GM21360 (cell line): ENCODE results near the gene KCNH4.
"Not testable (repeated sequence)": the region's sequence is repeated elsewhere in the genome, so short reads cannot be mapped to it uniquely, and the experiment has no call there.

Experiments
- ATAC-seq: cut with Tn5 transposase; IDR thresholded peaks from one replicate; pipeline ENCODE4 v1.9.1; 2021; ENCODE audit warnings: mild to moderate bottlenecking, moderate library complexity; ENCODE audit not compliant: unreplicated experiment

The KCNH4 gene

GRCh38 chr17:42140690-42141089 lies 40.3 kb downstream of the KCNH4 start:
- ATAC-seq, result not testable (repeated sequence)

- no peak for ATAC-seq
These were observed 42.0 kb downstream of the KCNH4 start for GRCh38 chr17:42138749-42139492.

DNA sequence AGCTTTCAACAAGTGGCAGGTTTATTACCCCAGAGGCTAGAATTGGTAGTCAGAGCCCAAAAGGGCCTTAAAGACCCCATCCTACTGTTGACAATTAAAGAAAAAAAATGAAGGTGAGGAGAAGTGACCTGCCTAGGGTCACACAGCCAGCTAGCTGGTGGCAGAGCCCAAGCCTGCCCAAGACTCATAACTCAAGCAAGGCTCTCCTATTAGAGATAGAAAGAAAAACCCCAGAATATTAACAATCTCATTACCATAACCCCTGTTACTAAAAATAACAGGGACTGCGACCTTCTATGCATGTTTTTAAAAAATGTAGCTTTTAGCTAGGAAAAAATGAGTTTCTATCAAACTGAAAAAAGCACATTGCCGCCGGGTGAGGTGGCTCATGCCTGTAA lies 44.3 kb downstream of the KCNH4 start:
- no peak for ATAC-seq

DNA sequence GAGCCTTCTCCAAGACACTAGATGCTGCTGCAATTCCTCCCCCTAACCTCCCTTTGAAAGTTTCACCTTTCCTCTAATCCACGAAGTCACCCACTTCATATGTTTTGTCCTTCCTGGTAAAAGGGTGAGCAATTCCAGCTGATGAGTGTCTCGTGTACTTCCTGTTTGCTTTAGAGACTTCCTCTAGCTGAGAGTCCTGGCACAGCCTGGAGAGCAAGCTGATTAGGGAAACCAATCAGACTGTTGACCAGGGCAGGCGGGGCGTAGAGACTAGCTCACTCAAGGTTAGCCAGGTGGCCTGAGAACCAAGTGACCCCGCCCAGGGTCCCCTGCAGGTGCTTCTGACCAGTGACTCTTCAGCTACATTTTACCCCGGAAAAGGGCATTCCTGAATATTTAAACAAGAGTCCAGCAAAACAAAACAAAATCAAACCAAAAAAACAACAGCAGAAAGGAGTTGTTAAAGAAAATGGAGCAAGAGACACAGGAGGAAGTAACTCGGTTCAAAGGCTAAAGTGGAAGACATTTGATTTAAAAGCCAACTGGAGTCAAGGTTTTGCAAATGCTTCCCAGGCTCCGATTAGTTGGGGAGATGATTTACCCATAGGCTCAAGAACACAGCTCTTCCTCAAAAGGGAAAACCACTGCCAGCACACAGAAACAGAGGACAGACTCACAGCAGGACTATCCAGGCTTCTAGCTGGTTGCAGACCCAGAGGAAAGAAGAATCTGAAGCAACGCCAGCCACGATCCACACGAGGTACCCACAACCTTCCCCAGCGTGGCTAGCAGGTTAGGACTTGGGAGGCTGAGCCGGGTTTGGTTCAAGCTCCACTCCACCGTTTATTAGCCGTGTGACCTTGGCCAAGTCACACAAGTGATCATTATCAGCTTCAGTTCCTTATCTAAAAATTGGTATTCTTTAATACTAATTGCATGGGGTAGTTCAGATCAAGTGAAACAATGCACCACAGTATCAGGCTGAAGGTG lies 45.0 kb downstream of the KCNH4 start:
- ATAC-seq, result no peak

DNA sequence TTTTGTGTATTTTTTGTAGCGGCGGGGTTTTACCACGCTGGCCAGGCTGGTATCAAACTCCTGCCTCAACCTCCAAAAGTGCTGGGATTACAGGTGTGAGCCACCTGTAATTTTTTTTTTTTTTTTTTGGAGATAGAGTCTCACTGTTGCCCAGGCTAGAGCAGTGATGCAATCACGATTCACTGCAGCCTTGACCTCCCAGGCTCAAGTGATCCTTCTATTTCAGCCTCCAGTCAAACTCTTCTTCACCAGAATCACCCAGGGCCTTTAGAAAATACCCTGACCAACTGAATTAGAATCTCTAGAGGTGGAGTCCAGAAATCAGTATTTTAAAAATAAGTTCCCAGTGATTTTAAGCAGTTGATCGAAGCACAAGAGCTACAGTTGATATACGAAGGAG lies 45.8 kb downstream of the KCNH4 start:
- no peak for ATAC-seq

DNA sequence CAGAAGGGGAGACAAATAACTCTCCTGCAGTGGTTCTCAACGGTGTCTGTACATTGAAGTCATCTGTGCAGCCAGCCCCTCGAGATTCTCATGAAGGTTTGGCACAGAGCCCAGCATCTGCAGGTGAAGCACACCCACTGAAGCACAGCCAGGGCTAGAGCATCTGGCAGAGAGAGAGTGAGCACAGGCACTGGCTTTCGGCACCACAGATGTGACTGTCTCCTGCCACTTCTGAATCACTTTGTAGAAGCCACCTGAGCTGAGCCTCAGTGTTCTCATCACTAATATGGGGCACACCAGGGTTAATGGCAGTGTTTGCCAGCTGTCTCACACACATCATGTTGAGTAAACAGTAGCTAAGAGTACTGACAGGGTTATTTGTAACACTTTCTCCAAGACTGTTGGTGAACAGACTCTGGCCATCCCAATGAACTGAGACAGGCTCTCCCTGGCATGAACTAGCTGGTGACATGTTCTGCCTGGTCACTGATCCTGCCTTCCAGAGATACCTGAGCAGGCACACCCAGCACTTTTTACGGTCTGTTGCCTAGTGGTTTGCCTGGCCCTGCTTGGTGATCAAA lies 47.4 kb downstream of the KCNH4 start:
- no peak for ATAC-seq

DNA sequence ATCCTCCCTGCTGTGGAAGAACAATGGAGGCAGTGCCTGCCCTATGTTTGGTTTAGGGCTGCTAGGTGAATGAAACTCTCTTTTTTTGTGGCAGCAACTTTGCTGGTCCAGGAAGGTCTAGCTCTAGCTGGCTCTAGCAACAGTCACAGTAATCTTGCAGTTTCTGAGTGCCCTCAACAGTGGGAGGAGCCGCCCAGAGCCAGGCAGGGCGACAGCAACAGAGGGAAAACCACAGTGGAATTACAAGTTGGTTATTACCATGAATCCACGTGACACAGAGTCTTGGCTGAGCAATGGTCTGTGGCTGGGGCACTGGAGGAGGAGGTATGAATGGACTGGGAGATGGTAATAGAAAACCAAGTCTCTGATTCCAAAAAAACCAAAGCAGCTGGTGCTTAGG lies 48.0 kb downstream of the KCNH4 start:
- ATAC-seq, result no peak

DNA sequence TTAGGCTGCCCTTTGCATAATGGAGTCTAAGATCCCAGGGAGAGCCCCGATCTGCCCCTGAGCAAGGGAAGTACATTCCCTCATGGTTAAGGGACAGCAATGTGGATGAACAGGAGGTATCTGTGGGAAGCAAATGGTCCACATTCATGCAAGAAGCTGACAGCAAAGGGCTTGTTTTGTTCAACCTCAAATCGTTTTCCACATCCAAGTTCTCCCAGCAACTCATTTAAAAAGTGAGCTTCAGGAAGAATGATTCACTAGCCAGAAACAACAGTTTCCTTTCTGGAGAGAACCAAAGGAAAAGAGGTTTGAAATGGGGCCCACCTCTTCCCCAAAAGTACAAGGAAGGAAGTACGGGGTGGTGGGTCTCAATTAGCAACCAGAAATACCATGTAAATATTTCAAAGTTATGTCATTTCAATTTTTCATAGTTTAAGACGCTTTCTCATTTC lies 48.9 kb downstream of the KCNH4 start:
- no peak for ATAC-seq

DNA sequence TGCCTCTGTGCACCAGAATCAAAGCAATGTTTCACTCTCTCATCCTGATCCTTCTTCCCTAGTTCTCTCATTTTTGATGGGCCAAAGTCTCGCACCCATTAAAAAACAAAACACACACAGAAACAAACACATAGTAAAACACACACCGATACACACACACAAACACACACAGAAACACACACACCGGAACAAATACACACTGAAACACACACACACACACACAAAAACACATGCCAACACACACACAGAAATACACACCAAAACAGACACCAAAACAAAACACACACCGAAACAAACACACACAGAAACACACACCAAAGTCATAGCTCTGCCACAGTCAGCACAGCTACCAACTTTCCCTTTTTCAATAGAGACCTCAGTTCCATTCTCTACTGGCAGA lies 49.7 kb downstream of the KCNH4 start:
- no peak for ATAC-seq

DNA sequence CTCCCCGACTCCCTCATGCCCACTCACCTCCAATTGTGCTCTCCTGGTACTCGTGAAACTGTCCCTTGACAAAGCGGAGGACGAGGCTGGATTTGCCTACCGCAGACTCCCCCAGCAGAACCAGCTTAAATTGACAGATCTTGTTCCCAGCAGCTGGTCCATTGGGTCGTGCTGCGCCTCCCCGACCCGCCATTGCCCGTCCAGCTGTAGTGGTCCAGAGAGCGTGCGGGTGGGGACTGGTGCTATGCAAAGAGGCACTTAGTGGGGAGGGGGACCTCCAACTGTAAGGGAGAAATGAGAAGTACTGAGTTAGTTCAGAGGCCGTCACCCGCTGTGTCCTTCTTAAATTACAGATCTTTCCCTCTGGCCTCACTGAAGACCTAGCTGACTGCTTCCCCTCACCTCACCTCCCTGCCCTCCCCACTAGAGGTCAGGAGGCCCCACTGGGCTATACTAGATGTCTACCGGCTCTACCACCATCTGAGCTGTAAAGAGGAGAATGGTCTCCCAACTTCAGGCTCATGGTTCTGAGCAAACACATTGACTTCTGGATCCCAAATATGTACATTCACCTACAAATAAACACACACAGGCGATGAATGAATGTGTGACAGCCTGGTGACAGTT lies 50.5 kb downstream of the KCNH4 start:
- ATAC-seq, result no peak

GRCh38 chr17:42129109-42129837 lies 51.7 kb downstream of the KCNH4 start:
- ATAC-seq, result no peak

GRCh38 chr17:42127414-42127813 lies 53.5 kb downstream of the KCNH4 start:
- ATAC-seq, result no peak

GRCh38 chr17:42126836-42127235 lies 54.1 kb downstream of the KCNH4 start:
- ATAC-seq, result no peak

DNA sequence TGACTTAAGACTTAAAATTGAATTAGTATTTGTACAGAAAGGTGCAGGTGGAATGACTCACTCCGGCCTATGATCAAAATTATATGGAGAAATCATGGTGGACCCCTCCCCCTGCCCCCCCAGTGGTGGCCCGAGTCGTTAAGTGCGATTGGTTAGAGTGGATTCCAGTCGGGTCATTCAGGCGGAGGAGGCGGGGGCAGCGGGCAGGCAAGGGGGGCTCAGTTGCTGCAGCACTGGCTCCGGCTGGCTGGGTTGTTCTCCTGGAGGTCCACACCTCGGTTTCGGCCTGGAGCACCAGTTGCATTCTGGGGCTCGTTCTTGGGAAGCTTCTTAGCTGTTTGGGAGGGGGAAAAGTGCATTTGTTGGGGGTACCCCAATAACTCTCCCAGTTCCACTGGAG lies 55.4 kb downstream of the KCNH4 start:
- no peak for ATAC-seq

GRCh38 chr17:42124256-42124655 lies 56.7 kb downstream of the KCNH4 start:
- no peak for ATAC-seq

GRCh38 chr17:42122371-42123303 lies 58.3 kb downstream of the KCNH4 start, which contains the start of gene HSPB9:
Gene HSPB9, plus strand, starts transcription at chr17:42122804. Its CDS starts 47 bp downstream, at chr17:42122851.
- no peak for ATAC-seq

- peak; percentile 56 for ATAC-seq
These were observed 59.9 kb downstream of the KCNH4 start, which contains the start of gene KAT2A for GRCh38 chr17:42120770-42121769. Gene KAT2A, minus strand, starts transcription at chr17:42121367. Its CDS starts 63 bp downstream, at chr17:42121304.
